ENCODE measurements around the gene TSPAN18.
"Not testable (repeated sequence)": the region's sequence is repeated elsewhere in the genome, so short reads cannot be mapped to it uniquely, and the experiment has no call there.

The TSPAN18 gene

GRCh38 chr11:44865866-44866272, 139.1 kb downstream of the TSPAN18 start:
- no peak for DNase-seq (ENCODE audit: low read depth, low spot score)
- no peak for TF ChIP-seq CTCF (IDR thresholded peaks at IDR 0.05; ENCODE audit: low read depth, low read length)
- no peak overlapping the region for H3K4me3 ChIP-seq (ENCODE audit: low read depth, low read length)
- in situ Hi-C loops (cut with HindIII; ENCODE audit: low sequenced_read_pairs), result no loop called here

DNA sequence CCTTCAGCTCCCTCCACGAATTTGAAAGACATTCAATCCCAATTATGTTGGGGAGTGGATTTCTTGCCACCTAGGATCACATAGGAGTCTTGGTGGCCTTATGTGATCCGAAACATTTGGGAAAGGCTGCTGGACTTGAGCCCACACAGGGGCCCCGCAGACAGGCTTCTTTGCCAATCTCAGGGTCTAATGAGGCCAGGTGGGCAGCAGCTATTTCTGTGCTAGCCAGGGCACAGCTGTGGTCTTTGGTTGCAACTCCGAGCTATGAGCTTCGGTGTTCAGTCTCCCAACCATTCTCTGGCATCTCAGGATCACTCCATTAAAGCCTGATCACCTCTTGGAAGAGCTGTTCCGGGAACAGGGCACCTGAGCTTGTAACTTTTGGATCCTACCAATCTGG, 139.5 kb downstream of the TSPAN18 start:
- TF ChIP-seq CTCF (IDR thresholded peaks at IDR 0.05; ENCODE audit: low read depth, low read length), result no peak
- no peak for DNase-seq (ENCODE audit: low read depth, low spot score)
- in situ Hi-C loops (cut with HindIII; ENCODE audit: low sequenced_read_pairs), result no loop called here
- H3K4me3 ChIP-seq (ENCODE audit: low read depth, low read length), result no peak overlapping the region

DNA sequence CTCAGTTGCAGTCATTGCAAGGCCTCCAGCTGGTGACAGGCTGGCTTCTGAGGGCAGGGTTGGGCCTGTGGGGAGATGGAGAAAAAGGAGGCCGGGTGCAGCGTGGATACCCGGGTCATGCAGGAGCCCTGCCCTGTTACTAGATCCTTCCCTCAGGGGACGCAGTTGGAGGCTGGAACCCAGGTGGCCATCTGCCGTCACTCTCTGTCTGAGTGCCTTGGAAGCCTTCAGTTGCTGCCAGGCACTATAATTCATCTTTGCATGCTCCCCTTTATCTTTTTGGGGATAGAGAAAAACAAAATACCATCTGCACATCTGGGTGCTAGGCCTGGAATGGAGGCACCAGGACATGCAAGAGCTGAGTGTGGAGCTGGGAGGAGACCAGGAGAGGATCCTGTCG, 141.3 kb downstream of the TSPAN18 start:
- H3K4me3 ChIP-seq (ENCODE audit: low read depth, low read length), result no peak overlapping the region
- no peak for DNase-seq (ENCODE audit: low read depth, low spot score)
- in situ Hi-C loops (cut with HindIII; ENCODE audit: low sequenced_read_pairs), result no loop called here
- TF ChIP-seq CTCF (IDR thresholded peaks at IDR 0.05; ENCODE audit: low read depth, low read length), result no peak

DNA sequence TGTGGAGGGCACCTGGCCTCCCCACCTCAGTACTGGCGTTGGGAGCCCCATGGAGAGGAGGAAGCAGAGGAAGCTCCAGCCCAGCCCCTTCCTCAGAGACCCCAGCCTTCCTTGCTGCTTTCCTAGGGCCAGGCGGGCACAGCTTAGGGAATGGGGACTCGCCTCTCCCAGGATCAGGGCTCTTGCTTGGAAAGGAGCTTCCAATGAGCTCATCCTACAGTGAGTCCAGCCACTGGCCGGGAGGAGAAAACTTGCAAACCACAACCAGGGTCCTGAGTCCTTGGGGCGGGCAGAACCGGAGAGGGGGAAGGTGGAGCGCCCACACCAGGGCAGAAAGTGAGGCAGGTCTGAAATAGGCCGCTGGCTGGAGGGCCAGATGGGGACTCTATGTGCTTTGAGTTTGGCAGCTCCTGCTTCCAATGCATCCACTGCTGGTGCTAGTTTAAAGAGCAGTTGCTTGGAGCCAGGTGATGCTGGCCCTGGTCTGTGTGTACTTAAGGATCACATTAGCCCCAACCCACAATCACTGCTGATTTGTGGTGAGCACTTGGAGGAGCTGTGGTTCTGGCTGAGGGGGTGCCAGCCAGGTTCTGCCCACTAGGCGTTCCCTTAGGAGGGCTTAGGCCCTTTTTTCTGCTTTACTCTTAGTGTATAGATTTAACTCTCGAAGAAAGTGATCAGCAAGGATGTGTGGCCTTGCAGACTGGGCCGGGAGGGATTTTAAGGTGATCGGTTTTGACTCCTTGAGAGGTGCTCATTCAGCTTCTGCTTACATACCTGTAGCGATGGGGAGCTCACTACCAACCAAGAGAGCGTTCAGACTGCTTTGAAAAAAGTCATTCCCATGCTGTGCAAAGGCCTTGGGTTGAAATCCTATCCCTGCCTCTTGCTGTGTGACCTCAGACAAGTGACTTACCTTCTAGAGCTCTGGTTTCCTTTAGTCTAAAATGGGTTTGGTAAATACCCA, 142.0 kb downstream of the TSPAN18 start:
- TF ChIP-seq CTCF (IDR thresholded peaks at IDR 0.05; ENCODE audit: low read depth, low read length), result no peak
- H3K4me3 ChIP-seq (ENCODE audit: low read depth, low read length), result no peak overlapping the region
- no peak for DNase-seq (ENCODE audit: low read depth, low spot score)
- in situ Hi-C loops (cut with HindIII; ENCODE audit: low sequenced_read_pairs), result no loop called here

- in situ Hi-C loops (cut with HindIII; ENCODE audit: low sequenced_read_pairs), result no loop called here
- DNase-seq (ENCODE audit: low read depth, low spot score), result no peak
- H3K4me3 ChIP-seq (ENCODE audit: low read depth, low read length), result no peak overlapping the region
- no peak for TF ChIP-seq CTCF (IDR thresholded peaks at IDR 0.05; ENCODE audit: low read depth, low read length)
These were observed 143.4 kb downstream of the TSPAN18 start for GRCh38 chr11:44870181-44870580.

GRCh38 chr11:44870615-44871176, 143.9 kb downstream of the TSPAN18 start:
- in situ Hi-C loops (cut with HindIII; ENCODE audit: low sequenced_read_pairs), result no loop called here
- TF ChIP-seq CTCF (IDR thresholded peaks at IDR 0.05; ENCODE audit: low read depth, low read length), result no peak
- DNase-seq (ENCODE audit: low read depth, low spot score), result no peak
- H3K4me3 ChIP-seq (ENCODE audit: low read depth, low read length), result no peak overlapping the region

GRCh38 chr11:44871682-44872081, 144.9 kb downstream of the TSPAN18 start:
- H3K4me3 ChIP-seq (ENCODE audit: low read depth, low read length); DNase-seq (ENCODE audit: low read depth, low spot score); in situ Hi-C loops (cut with HindIII; ENCODE audit: low sequenced_read_pairs): not testable (repeated sequence)
